ENCODE data around the gene ZFC3H1. TPM values are rescaled to one million over a fixed set of nuclear protein-coding genes. Genes with fewer than 3 reads are reported as not detected.

ZFC3H1 gene
- total and polyA plus RNA-seq, 2 of the 8 experiments (the other 6 are each of a cell fraction or from before 2014, with no cell fraction given): 20.0 to 32.4 TPM

GRCh38 chr12:71640316-71640715 is 23.3 kb downstream of the ZFC3H1 start (continued):
- TF ChIP-seq RFX5 (IDR thresholded peaks at IDR 0.05; ENCODE audit: borderline replicate concordance, low read depth, low read length) (no peak), USF2 (IDR thresholded peaks at IDR 0.05; ENCODE audit: low read length) (no peak), SIRT6 (IDR thresholded peaks at IDR 0.05; ENCODE audit: low read length) (no peak), SAP30 (IDR thresholded peaks at IDR 0.05; ENCODE audit: insufficient read depth, insufficient replicate concordance, low read length) (no peak), KDM5A (IDR thresholded peaks at IDR 0.05; ENCODE audit: low read length) (no peak), TCF12 (IDR thresholded peaks at IDR 0.05; ENCODE audit: low read depth, low read length) (no peak)

Measured in H1 (cell line).